Sigmoid colon (tissue), 4 donors: Measurements from ENCODE around the gene MAML3.

Source experiments
- CTCF ChIP-seq, 4 experiments: fragments of 450-650 bp in 3 of 4; fragments of 200-600 bp in 1 of 4; IDR thresholded peaks; one replicate each; pipeline ENCODE4 v1.5.1; 2016 to 2019; ENCODE audit warnings: antibody characterized with exemption in 4 of 4, mild to moderate bottlenecking in 3 of 4, moderate library complexity in 2 of 4
- POLR2A ChIP-seq, 2 donors: fragments of 450-650 bp; IDR thresholded peaks; one replicate each; pipeline ENCODE4 v1.6.1; 2016; ENCODE audit warnings: antibody characterized with exemption in 2 of 2, mild to moderate bottlenecking in 2 of 2, moderate library complexity in 2 of 2
- POLR2AphosphoS5 ChIP-seq, 4 donors: sonication (generic); formaldehyde crosslinking; IDR thresholded peaks; one replicate each; pipeline ENCODE4 v1.6.1; 2017; ENCODE audit warnings: antibody characterized with exemption in 4 of 4

- no peak for TF ChIP-seq CTCF (IDR thresholded peaks at IDR 0.05)
- no peak for TF ChIP-seq POLR2AphosphoS5 (IDR thresholded peaks at IDR 0.05)
- TF ChIP-seq POLR2A (IDR thresholded peaks at IDR 0.05): no peak
Measured at GRCh38 chr4:139857021-139857420, 297.0 kb downstream of the MAML3 start.
